ENCODE data around the gene ZNF184.

The ZNF184 gene

DNA sequence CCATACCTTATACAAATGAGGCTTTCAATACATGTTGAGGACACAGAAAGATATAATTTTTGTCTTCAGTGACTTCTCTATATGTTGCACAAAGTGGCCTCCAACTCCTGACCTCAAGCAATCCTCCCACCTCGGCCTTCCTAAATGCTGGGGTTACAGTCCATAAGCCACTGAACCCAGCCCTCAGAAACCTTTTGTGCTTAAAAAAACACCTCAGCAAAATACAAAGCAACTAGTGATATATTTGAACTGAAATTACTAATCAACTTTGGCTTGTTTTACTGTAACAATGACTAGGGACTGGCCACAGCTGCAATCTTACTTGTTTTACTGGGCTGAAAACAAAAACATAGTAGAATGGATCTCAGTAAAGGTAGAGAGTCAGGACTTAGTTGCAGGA lies 3.2 kb upstream of the ZNF184 start:
- no peaks in the 10 kb centered on the region for H3K27me3 ChIP-seq (replicated peaks)
- no peaks in the 10 kb centered on the region for H3K36me3 ChIP-seq (replicated peaks)
- DNase-seq = no peak
- TF ChIP-seq, protein P1, sequence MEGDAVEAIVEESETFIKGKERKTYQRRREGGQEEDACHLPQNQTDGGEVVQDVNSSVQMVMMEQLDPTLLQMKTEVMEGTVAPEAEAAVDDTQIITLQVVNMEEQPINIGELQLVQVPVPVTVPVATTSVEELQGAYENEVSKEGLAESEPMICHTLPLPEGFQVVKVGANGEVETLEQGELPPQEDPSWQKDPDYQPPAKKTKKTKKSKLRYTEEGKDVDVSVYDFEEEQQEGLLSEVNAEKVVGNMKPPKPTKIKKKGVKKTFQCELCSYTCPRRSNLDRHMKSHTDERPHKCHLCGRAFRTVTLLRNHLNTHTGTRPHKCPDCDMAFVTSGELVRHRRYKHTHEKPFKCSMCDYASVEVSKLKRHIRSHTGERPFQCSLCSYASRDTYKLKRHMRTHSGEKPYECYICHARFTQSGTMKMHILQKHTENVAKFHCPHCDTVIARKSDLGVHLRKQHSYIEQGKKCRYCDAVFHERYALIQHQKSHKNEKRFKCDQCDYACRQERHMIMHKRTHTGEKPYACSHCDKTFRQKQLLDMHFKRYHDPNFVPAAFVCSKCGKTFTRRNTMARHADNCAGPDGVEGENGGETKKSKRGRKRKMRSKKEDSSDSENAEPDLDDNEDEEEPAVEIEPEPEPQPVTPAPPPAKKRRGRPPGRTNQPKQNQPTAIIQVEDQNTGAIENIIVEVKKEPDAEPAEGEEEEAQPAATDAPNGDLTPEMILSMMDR (IDR thresholded peaks at IDR 0.05; ENCODE audit: low read depth, low read length, missing control alignments) = no peak
- in situ Hi-C loops (cut with HindIII; ENCODE audit: low pct_ligation_motif_present, low sequenced_read_pairs) = no loop called here
- no peak overlapping the region for H3K27ac ChIP-seq
- no peak overlapping the region for H3K4me3 ChIP-seq (ENCODE audit: low read depth, low read length)

DNA sequence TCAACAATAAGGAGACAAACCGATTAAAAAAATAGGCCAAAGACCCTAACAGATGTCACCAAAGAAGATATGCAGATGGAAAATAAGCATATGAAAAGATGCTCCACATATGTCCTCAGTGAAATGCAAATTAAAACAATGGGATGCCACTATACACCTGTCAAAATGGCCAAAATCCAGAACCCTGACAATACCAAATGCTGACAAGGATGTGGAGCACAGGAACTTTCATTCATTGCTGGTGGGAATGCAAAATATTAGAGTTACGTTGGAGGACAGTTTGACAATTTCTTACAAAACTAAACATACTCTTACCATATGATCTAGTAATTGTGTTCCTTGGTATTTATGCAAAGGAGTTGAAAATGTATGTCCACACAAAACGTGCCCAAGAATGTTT lies 1.8 kb upstream of the ZNF184 start:
- H3K27ac ChIP-seq = no peak overlapping the region
- in situ Hi-C loops (cut with HindIII; ENCODE audit: low pct_ligation_motif_present, low sequenced_read_pairs) = no loop called here
- TF ChIP-seq, protein P1 (IDR thresholded peaks at IDR 0.05; ENCODE audit: low read depth, low read length, missing control alignments) = no peak

DNA sequence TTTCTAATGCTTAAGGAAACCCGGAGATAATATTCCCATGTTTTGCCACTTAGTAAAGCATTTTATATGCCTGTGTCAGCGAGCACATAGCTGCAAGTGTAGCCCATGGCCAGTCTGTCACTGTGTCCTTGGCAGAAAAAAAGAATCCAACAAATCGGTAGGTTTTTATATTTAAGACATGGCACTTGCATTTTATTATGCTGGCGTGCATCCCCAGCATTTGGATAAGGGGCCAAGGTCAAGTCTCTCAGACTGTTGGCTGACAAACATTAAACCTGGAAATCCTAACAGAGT lies 1.2 kb upstream of the ZNF184 start:
- TF ChIP-seq, protein P1 (IDR thresholded peaks at IDR 0.05; ENCODE audit: low read depth, low read length, missing control alignments) = no peak
- Histone ChIP-seq H3K4me3 (ENCODE audit: low read depth, low read length) (no peak overlapping the region), H3K27ac (no peak overlapping the region), H3K36me3 (replicated peaks) (no peaks in the 10 kb centered on the region), H3K27me3 (replicated peaks) (no peaks in the 10 kb centered on the region)
- in situ Hi-C loops (cut with HindIII; ENCODE audit: low pct_ligation_motif_present, low sequenced_read_pairs) = no loop called here
- no peak for DNase-seq

More for the DNA sequence above, 1.8 kb upstream of the ZNF184 start:
- Histone ChIP-seq H3K27me3 (replicated peaks) (no peaks in the 10 kb centered on the region), H3K4me3 (ENCODE audit: low read depth, low read length) (no peak overlapping the region), H3K36me3 (replicated peaks) (no peaks in the 10 kb centered on the region)
- DNase-seq = no peak

DNA sequence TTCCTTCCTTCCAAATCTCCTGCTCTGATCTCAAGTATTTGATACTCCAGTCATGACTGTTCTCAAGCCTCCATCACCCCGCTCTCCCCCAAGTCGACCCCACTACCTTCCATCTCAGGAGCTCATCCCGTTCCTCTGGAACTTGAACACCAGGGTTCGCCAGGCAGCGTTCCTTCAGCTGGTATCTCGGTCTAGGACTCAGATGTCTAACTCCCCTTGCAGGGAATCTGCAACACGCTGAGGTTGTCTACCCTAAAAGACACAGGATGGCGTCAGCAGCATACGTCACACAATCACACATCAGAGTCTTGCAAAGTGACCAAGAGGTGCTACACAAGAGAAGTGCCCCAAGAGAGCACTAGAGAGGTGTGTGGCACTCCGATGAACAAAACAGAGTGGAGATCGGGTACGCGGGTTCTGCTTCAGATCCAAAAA lies 706 bp downstream of the ZNF184 start:
- peak; percentile 75 for DNase-seq

DNA sequence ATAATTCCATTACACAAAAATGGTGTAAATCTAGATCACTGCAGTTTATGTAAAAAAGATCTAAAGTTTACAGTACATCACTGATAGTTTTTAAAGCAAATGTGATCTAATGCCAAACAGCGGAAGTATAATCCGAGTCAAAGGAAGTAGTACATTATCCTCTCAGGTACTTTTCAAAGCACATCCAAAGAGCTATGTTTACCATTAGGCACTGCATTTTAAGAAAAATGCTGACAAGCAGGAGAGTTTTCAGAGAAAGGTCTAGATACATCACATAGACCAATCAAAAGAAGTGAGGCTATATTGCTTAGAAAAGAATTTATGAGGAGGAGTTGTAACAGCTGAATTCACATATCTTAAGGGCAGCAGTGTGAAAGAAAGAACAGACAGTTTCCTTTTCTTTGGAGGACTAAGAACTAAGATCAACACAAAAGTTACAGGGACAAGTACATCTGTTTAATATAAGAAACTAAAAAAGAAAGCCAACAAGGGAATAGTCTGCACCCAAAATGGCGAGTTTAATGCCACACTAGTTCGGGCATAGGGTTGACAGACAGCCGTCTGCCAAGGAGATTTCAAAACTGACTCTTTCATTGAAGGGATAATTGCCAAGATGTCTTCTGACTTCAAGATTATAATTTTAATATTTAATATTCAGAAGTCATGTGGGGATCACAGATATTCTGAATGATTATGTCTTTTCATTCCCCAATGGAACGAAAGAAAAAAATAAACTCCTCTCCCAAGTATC lies 1.4 kb downstream of the ZNF184 start:
- Histone ChIP-seq H3K36me3 (replicated peaks) (peaks cover 6% of the 10 kb centered on the region), H3K27ac (no peak overlapping the region), H3K4me3 (ENCODE audit: low read depth, low read length) (peak overlapping the region; percentile 85), H3K27me3 (replicated peaks) (no peaks in the 10 kb centered on the region)
- DNase-seq = no peak
- TF ChIP-seq, protein P1 (IDR thresholded peaks at IDR 0.05; ENCODE audit: low read depth, low read length, missing control alignments) = no peak
- in situ Hi-C loops (cut with HindIII; ENCODE audit: low pct_ligation_motif_present, low sequenced_read_pairs) = no loop called here

More for the DNA sequence above, 706 bp downstream of the ZNF184 start:
- Histone ChIP-seq H3K4me3 (ENCODE audit: low read depth, low read length) (peak overlapping the region; percentile 85), H3K27ac (peak overlapping the region; percentile 72), H3K36me3 (replicated peaks) (peaks cover 3% of the 10 kb centered on the region), H3K27me3 (replicated peaks) (no peaks in the 10 kb centered on the region)
- TF ChIP-seq, protein P1 (IDR thresholded peaks at IDR 0.05; ENCODE audit: low read depth, low read length, missing control alignments) = no peak
- in situ Hi-C loops (cut with HindIII; ENCODE audit: low pct_ligation_motif_present, low sequenced_read_pairs) = no loop called here

DNA sequence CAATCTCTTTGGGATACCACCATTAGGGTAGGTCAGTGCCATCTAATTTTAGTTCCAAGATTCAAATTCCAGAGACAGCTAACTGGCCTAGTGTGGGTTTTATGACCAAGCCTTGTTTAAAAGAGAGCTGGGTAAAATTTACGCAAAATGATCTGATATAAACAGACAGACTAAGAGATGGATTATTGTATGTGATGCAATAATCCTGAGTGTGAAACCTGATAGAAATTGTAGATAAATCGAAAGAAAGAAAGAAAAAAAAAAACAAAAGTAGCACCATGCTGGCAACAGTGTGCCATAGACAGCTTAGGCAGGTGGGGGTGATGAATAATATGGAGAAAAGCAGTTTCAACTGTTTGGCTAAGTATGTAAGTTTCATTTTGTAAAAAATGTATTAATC lies 2.9 kb downstream of the ZNF184 start:
- in situ Hi-C loops (cut with HindIII; ENCODE audit: low pct_ligation_motif_present, low sequenced_read_pairs) = no loop called here
- H3K36me3 ChIP-seq (replicated peaks) = peaks cover 15% of the 10 kb centered on the region
- DNase-seq = no peak
- no peaks in the 10 kb centered on the region for H3K27me3 ChIP-seq (replicated peaks)
- no peak overlapping the region for H3K27ac ChIP-seq
- TF ChIP-seq, protein P1 (IDR thresholded peaks at IDR 0.05; ENCODE audit: low read depth, low read length, missing control alignments) = no peak
- H3K4me3 ChIP-seq (ENCODE audit: low read depth, low read length) = no peak overlapping the region

Data from brain microvascular endothelial cell (primary cell).